ENCODE measurements around the gene CTDSPL.

Gene CTDSPL

DNA sequence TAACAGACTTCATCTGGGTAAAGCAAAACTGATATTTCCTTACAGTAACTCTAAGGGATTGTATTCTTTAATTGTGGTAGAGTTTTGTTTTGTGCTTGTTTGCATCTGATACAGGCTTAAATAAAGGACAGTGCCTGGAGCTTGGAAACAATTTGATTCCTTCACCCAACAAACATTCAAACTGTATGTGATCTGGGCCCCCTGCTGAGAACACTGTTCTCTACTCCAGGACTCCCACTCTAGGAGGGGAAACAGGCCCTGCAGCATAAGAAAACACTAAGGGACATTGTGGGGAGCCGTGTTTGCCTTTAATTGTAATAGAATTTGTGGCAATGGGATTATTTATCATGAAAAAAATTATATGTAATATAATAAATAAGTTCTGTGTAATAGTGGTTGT is 56.9 kb downstream of the CTDSPL start:
- no peak for DNase-seq

GRCh38 chr3:37920156-37920699 is 58.5 kb downstream of the CTDSPL start:
- DNase-seq = peak; percentile 43

DNA sequence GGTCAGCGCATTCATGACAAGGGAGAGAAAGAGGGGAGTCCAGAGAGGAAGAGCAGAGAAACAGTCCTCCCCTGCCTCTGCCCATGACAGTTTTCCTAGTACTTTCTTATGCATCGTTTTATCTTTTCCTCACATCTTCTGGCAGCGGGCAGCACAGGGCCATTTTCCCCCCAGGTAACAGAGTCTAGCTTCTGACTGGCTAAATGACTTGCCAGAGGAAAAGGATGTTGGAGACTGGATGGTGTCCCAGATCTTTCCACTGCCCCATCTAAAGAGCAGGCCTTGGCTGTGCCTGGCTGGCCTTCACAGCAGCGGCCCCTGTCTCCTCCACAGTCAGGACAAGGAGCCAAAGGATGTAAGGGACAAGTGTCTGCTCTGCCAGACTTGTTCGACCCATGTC is 59.3 kb downstream of the CTDSPL start:
- no peak for DNase-seq

DNA sequence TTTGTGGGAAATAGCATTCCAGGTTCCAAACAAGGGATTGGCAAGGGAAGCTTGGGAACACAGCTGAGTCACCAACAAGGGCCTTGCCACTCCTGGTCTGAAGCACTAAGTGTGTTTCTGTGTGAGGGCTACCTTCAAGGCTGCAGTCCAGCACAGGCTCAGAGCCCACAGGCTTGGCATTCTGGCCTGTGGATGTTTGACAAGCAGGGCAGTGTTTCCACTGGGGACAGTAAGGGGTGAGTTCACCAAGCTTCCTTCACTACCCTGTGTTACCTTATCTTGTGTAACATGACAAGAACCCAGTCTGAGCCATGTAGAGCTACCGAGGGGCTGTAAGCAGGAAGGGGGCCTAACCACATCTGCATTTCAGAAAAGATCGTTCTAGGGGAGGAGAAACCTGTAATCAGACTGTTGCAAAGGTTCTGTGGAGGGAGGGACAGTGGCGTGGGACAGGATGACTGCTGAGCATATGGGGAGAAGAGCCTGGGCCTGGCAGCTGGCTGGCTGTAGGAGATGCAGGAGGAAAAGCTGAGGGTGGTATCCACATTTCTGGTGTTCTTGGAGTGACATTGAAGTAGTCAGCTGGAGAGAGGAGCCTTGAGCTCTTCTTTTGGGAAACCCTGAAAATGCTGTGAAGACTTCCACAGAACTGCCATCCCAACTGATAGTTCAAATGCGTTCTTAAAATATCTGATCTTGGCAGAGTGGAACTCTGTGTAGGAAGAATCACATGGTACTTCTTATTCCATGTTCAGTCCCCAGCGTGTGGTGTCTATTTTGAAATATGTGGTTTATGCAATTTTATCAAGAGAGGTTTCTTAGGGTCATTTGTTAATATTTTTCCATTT is 61.3 kb downstream of the CTDSPL start:
- DNase-seq = no peak

- no peak for DNase-seq
Measured at GRCh38 chr3:37923569-37924040, 61.9 kb downstream of the CTDSPL start.

DNA sequence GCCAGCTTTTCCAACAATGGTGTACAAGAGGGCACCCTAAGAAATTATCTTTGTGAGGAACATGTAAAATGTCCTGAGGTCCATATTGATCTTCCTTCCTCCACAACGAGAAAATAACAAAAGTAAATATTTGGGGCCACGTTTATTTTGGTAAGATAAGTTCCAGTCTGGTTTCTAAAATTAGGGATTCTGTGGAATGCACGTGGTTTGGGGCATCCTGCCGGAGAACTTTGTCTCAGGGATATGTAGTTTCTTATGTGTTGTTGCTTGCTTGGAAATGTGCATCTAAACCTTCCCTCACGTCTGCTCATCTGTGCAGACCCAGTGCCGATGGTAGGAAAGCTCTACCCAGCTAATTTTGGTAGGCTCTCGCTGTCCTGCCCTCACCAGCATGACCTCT is 62.8 kb downstream of the CTDSPL start:
- no peak for DNase-seq

- no peak for DNase-seq
Measured at GRCh38 chr3:37925157-37925556, 63.5 kb downstream of the CTDSPL start.

GRCh38 chr3:37926611-37927010 is 64.9 kb downstream of the CTDSPL start:
- no peak for DNase-seq

- no peak for DNase-seq
Measured at GRCh38 chr3:37930495-37930894, 68.8 kb downstream of the CTDSPL start.

DNA sequence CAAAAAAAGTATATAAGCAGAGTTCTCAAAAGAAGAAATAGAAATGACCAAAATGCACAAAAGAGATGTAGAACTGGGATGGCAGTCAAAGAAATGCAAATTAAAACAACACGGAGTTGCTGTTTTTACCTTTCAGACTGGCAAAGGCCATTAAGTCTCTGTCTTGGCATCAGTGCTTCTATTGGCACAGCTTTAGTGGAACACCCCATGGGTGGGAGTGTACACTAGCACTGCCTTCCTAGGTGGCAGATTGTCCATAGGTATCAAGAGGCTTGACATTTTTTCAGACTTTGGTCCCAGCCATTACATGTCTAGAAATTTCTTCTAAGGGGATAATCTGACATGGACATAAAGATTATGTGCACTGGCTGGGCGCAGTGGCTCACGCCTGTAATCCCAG is 70.8 kb downstream of the CTDSPL start:
- DNase-seq = no peak

DNA sequence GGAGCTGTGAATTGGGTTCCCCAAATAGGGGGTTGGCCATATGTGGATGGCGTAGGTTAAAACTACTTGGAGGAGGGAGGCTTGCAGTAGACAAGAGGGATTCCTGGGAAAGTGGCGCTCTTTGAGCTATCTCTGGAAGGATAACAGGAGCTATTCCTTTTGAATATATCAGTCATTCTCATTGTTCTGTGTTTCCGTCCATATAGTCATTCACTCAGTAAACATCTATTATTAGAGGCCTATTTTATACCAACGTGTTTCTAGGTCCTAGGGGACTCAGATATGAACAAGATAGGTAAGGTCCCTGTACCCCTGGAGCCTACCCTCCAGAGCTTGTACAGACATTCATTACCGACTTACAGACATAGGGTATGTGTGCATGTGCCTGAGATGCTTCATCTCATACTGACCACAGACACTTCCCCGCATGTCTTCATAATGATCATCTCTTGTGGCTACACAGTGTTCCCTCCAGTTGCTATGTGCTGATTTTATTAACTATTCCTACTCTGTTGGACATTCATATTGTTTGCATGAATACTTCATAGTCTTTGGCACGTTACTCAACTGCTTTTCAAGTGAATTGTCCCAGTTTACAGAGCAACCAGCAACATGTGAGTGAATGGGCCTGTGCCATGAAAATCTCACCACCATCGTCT is 73.1 kb downstream of the CTDSPL start:
- no peak for DNase-seq

DNA sequence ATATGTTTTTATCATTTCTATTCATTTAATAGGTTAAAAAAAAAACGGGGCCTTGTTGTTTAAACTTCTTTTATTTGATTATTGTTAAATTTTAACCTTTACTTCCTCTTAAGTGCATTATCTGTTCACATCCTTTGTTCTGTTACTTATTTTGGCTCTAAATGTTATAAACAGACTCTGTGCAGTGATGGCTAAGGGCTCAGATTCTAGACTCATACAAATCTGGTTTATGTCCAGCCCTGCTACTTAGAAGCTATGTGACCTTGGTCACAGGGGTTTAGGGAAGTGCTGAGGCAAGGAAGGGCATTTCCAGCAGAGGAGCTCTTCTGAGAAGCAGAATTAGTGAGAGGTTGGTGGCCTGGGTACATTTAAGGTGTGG is 73.6 kb downstream of the CTDSPL start:
- DNase-seq = no peak

DNA sequence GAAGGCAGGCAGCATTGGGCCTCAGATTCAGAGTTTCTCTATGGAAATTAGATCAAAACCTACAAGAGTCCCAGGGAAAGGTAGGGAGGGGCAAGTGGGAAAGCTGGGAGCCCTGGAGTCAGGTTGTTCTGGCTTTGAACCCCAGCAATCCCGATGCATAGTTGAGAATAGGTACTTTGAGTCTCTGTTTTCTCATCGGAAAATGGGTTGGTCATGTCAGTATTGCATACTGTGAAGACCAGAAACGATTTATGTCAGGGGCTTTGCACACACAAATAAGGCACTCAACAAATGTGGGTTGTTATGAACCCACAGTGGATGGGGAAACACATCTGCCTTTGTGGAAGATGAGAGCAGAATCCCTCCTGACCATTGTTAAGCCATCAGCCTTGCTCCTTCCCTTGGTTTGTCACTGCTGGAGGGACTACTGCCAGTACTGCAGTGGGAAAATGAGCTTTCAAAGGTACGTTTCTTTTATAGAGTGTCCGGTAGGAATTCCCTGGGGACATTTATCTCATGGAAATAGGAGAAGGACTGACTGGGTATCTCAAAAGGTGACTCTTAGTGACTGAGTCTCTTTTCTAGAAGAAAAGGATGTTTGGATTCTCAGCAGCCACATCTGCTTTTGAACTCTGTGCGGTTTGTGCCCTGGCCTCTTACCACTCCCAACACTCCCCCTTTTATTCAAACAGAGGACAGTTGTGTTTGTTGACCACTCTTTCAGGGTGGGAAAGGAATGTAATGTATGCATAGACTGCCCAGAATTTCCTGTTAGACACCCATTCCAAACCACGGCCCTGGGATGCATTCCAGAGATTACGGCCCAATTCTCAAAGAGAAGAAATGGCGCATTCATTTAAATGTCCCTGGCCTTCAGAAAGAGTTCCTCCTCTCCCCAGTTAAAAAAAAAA is 74.3 kb downstream of the CTDSPL start:
- DNase-seq = no peak

DNA sequence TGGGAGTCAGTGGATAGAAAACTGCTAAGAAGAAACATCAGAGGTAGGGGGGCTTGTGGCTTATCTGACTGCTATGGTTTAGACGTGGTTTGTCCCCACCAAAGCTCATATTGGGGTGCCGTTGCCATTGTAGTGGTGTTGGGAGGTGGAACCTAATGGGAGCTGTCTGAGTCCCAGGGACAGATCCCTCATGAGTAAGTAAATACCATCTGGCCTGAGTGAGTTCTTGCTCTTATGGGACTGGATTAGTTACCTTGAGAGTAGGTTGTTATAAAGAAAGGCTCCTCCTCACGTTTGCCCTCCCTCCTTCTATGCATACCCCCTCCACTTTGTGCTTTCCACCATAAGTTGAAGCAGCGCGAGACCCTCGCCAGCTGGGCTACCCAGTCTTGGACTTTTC is 75.5 kb downstream of the CTDSPL start:
- no peak for DNase-seq

- no peak for DNase-seq
Measured at GRCh38 chr3:37938011-37938410, 76.3 kb downstream of the CTDSPL start.

DNA sequence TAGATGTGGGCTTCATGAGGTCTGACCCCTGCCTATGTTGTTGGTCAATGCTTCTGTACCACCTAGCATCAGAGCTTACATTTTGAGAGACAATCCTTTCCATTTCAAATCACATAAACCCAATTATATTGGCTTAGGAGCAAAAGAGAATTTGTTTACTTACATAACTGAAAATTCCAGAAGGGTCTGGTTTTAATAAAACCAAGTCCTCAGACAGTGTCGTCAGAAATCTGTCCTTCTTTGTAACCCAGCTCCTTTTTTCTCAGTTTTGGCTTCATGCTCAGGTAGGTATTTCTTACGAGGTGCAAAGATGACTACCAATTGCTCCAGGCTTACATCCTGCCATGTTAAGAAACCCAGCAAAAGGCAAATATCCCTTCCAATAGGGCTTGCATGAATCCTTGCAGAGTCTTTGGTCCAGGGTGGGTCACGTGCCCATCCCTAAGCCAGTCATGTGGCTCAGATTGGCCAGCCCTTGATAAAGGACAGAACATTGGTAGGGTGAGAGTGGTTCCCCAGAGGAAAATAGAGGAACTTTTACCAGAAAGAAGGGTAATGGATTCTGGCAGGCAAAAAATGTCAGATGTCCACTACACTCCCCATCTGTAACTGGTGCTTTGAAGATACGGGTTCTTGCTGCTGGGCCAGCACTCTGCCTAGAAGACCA is 78.7 kb downstream of the CTDSPL start:
- DNase-seq = no peak

GRCh38 chr3:37941608-37942508 is 80.2 kb downstream of the CTDSPL start:
- no peak for DNase-seq

DNA sequence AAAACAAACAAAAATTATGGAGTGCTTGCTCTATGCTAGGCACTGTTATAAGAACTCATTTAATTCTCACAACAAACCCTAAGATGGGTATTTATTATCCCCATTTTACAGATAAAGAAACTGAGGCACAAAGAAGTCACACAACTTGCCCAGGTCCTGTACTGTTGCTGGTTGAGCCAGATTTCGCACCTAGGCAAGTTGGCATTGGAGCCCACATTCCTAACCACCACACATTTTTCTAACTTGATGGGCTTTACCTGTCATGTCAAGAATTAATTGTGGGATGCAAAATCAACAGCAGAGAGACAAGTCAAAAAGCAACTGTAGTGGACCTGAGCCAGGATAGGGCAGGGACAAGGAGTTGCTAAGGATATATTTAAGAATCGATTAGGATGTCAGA is 81.0 kb downstream of the CTDSPL start:
- no peak for DNase-seq

GRCh38 chr3:37943126-37943525 is 81.4 kb downstream of the CTDSPL start:
- DNase-seq = no peak

DNA sequence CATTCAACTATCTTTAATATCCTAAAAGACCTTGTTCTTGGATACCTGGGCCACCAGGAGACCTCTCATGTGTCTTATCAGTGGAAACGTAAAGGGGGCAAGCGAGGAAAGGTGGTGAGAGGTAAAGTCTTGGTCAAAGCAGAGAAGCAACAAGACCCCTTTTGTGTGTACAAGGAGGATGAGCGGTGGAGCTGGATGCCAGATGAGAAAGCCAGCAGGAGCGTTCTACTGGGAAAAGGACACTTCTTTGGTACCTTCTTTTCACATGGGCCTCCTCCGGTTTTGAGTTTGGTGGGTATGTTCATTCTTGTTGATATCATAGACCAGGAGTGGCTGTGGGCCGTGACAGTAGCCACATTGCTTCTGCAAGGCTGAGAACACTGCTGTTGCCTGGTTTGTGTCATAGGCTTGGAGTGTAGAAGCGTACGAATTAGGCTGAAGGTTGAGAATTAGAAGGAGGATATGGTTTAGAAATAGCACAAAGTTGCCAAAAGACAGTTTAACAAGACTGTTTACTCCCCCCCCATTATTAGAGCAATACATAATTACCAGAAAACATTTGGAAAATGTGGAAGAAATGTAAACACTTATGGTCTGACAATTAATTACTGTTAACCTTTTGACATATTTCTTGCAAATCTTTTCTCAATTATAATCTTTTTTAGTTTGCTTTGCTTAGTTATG is 82.1 kb downstream of the CTDSPL start:
- no peak for DNase-seq

- DNase-seq = peak; percentile 23
Measured at GRCh38 chr3:37944391-37944842, 82.7 kb downstream of the CTDSPL start.
